GM19193 (cell line): Measurements from ENCODE around the gene MARCHF9.
A peak's percentile ranks its signal among the peaks of the same experiment; 100 is the strongest.

ENCODE experiments used
- POLR2A ChIP-seq: IDR thresholded peaks from 4 replicates; pipeline ENCODE4 v1.6.1; 2011; ENCODE audit not compliant: insufficient read depth, insufficient read length; ENCODE audit errors: extremely low read depth

Gene MARCHF9

DNA sequence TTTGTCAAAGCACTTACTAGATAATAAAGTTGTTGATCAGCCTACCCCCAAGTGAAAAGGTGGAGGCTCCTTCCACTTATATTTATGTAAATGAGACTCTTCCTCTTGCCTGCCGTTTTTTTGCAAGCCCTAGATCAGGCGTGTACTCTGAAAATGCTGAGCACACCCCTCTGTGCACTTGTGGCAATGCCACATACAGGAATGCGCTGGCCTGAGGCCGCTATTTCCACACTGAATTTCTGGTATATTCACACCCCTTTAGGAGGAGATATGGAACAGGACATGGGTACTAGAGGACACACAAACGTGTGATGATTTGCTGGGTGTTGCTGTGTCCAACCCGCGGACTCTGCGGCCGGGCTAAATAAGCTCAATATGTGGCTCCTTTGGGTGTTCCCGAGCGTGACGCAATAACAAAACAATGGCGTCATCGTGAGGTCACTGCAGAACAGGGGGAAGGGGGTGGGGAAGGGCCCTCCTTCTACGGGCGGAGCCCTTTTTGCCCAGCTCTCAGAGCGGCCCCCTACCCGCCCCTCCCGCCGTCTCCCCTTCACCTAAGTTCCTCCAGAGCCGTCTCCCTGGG lies 10.6 kb upstream of the MARCHF9 start:
- no peak for TF ChIP-seq POLR2A

DNA sequence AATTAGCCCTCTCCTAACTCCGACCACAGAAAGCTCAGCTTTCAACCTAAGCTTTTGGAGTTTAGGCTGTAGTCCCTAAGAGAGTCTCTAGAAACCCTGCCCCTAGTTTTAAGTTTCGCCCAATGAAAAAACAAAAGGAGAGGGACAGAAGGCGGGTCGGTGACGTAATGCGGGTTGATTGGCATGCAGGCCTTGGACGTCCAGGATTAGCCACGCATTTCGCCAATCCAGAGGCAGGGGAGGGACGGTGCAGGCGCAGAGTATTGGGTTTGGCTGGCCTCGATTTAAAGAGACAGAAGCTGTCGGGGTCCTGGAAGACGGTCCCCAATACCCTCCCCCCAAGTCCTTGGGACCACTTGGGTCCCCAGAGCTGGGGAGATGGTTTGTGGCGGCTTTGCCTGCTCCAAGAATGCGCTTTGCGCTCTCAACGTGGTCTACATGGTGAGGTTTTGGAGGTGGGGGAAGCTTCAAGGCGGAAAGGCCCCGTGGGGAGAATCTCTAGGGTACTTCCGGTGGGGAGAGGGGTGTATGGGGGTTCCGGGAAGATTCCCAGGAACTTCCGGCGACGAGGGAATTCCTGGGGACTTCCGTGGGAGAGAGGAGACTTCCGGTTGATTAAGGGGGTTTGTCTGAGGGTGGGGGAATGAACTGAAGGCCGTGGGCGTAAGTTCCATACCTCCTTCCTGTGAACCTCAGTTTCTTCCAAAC lies 10.0 kb upstream of the MARCHF9 start, which contains the start of gene TSPAN31:
Gene TSPAN31 (plus strand): TSS at position 263 of the 708 bp plus-strand sequence. CDS start 116 bp downstream, at position 379.
- peak; percentile 81 for TF ChIP-seq POLR2A

DNA sequence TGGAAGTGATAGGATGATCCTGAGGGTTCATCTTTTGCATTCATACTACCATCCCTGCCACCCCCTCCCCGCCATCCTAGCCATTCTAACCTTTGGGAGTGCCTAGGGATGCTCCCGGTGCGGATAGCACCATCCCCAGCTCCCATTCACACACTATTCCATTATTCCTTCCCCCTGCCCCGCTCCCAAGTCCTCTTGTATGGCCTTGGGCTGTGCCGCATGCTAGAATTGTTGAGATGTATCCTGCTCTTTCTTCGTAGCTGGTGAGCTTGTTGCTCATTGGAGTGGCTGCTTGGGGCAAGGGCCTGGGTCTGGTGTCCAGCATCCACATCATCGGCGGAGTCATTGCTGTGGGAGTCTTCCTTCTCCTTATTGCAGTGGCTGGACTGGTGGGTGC lies 9.4 kb upstream of the MARCHF9 start:
- TF ChIP-seq POLR2A = no peak

DNA sequence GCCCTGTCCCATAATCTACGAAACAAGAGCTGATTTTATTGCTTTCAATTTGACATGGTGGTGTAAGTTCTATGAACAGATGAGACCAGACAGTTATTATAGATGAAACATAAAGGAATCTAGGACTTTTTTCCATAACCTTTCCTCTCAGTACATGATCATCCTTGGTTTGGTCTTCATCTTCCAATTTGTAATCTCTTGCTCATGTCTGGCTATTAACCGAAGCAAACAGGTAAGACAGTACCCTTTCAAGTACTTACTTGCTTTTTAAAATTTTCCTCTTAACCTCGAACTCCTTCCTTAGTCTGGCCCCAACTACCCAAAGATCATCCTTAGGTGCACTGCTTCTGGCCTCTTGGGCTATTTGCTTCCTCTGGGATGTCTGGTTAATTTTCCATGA lies 8.9 kb upstream of the MARCHF9 start:
- no peak for TF ChIP-seq POLR2A

DNA sequence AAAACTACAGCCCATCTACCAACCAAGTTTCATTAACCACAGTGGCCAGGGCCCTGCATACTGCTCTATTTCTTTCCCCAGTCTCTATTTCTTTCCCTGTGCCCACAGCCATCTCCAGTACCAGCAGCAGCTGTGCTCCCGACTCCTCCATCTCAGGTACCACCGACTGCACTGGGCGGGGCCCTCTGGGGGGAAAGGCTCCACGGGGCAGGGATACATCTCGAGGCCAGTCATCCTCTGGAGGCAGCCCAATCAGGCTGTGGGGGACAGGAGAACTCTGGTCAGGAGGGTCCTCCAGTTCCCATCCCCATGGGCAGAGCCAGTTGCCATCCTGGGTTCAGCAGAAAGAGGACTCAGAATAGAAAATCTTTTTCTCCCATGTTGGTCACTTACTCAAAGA lies 5.8 kb upstream of the MARCHF9 start:
- TF ChIP-seq POLR2A = no peak

DNA sequence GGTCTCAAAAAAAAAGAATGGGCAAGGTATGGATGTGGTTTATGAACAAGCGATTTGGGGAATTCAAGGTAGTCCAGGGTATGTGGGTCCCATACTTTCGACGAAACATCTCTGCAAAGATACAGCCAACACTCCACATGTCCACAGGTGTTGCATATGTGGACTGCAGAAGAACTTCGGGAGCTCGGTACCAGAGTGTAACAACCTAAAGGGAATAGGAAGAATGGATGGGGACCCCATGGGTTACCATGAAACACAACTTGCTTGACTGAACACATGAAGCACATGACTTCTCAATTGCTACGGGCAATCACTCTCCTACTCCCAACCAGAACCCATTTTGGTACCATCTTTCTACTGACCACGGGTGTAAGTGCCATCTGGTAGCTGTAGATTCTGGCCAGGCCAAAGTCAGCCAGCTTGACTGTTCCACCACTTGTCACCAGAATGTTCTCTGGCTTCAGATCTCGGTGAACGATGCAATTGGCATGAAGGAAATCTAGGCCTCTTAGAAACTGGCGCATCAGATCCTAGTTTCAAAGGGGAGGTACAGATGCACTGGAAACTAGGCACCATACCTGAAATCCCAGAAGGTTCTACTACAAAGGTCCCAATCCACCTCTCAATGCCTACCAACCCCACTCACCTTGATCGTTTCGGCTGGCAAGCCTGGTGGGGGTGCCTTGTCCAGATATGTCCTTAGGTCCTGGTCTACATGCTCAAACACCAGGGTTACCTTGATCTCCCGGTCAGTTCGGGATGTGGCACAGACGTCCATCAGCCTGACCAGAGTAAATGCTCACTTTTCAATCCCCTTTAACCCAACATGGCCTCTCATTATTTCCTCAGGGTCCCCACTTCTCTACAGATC lies 4.1 kb upstream of the MARCHF9 start:
- TF ChIP-seq POLR2A = no peak

DNA sequence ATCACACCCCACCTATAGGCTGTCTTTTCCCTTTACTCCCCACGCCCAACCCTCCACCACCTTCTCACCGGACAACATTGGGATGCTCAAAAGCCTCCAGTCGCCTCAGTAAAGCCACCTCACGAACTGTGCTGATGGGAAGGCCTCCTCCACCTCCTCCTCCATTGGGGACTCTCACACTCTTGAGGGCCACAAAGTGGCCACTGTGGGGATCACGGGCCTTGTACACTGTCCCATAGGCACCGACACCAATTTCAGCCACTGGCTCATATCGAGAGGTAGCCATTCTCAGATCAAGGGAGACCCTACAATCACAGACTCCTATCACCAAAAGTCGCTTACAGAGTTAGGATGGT lies 3.5 kb upstream of the MARCHF9 start:
- no peak for TF ChIP-seq POLR2A

DNA sequence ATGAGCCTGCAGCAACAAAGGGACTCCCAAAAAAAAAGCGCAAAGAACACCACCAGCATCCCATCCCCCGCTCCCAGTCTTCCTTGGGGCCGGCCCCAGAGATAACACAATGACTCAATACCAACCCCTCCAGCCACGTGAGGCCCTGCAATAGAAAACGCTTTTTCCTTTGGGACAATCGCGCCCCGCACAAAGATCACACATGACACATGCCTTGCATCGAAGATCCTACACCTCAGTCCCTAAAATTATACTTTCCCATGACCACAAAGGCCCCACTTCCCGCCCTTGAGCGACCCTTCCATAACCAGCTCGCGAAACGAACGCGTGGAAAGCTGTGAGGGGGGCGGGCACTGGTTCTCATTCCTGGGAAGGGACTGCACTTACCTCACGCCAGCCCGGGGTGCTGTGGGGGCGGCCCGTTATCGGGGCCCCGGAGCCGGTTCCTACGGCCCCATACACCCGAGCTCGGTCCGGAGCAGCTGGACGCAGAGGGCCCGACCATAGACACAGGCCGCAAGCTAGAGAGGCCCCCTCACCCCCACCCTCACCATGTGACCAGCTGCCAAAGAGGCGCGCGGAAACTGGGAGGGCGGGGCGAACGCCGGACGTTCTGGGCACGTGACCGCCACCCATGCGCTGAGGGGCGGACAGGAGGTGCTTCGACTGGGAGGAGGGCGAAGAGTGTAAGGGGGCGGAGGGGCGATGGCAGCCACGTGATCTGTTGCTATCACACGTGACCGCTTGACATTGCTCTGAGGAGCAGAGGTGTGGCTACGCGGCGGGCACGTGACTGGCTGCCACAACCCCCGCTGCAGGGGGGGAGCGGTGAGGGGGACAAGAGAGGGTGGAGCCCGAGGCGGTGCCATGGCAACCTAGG lies 2.9 kb upstream of the MARCHF9 start, which contains the start of gene CDK4:
Gene CDK4 (minus strand): TSS at position 523 of the 880 bp plus-strand sequence. CDS start 593 bp downstream, outside the sequence.
- TF ChIP-seq POLR2A = peak; percentile 86

DNA sequence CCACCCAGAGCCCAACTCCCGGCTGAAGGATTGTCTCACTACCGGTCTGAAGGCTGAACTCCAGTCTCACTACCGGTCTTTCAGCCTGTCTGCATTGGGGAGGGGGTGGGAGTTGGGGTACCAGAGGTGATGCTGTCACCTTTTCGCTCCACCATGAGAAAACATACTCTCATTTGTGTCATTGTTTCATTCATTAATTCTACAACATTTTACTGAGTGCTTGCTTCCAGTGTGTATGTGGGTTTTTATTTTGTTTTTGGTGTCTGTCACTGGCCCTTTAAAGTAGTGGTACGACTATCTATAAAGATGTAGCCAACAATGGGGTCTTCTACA lies 2.3 kb upstream of the MARCHF9 start:
- TF ChIP-seq POLR2A = no peak

DNA sequence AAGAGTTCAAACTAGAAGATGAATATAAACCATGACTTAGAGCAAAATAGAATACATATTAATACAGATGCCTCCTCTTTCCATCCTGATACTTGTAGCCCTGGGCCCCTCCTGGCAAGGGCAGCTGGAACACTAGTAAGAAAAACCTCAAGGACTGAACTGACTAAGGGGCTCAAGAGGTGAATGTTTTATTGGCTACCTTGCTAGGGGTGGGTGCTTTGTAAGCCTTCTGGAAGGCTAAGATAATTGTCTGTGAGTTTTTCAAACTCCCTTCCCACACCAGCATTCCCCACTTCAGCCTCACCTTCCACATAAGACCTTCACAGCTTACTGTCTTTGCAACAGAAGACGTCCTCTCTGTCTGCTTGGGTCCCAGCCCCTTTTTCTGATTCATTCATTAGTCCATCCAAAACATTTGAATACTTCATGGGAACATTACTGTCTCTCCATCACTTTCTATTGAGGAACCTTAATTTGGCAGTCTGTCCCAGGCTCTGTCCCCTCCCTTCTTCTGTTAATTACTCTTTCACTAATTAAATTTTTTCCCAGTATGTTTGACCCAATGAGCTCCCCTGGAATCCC lies 1.1 kb upstream of the MARCHF9 start:
- no peak for TF ChIP-seq POLR2A

DNA sequence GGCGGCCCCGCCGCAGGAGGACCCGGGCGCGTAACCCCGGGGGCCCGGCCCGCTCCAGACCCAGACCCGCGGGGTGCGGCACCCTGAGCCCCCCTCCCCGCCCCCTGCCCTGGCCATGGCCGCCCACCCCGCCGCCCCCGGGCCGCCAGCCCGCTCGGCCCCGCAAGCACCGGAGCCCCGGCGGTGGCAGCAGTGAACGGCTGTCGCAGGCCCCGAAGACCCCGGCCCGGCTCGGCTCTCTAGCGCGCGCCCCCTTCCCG lies 221 bp downstream of the MARCHF9 start:
- no peak for TF ChIP-seq POLR2A

DNA sequence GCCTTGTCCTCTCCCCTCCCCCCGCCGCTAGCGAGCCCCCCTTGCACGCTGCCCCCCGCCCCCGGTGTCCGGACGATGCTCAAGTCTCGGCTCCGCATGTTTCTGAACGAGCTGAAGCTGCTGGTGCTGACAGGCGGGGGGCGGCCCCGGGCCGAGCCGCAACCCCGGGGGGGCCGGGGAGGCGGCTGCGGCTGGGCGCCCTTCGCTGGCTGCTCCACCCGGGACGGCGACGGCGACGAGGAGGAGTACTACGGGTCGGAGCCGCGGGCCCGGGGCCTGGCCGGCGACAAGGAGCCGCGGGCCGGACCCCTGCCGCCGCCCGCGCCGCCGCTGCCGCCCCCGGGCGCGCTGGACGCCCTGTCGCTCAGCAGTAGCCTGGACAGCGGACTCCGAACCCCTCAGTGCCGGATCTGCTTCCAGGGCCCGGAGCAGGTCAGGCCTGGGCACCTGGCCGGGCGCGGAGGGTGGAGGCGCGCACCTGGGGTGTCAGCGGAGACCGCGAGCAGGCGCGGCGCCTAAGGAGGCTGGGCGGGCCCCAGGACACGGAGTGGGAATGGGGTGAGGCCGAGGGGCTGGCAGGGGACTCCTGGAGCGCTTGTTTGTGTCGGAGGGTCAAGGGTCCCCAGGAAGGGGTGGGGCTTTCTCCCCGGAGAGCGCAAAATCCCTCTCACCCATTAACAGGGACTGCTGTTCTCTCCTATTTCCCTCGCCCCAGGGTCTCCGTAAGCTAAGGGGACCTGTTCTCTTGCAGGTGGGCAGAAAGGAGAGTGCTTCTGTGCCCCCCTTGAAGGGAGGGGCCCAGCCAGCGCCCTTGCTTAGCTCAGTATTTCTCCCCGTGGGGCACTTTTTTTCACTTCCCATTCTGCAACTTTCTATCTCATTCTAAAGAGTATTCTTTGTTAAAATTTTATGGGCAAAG lies 810 bp downstream of the MARCHF9 start:
- no peak for TF ChIP-seq POLR2A
